Measurements from ENCODE around the gene ANKRD44.
"Not testable (repeated sequence)": the region's sequence is repeated elsewhere in the genome, so short reads cannot be mapped to it uniquely, and the experiment has no call there.

Gene ANKRD44

DNA sequence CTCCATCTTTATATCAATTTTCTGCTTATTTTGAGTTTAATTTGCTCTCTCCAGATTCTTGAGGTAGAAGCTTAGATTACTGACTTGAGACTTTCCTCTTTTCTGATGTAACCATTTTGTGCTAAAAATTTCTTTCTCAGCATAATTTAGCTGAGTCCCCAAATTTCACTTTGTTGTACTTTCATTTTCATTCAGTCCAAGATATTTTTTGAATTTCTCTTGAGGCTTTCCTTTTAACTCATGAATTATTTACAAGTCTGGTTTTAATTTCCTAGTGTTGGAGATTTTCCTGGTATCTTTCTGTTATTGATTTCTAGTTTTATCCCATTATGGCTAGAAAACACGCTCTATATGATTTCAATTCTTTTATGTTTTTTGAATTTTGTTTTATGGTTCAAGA, 239.4 kb downstream of the ANKRD44 start:
- DNase-seq, result no peak

DNA sequence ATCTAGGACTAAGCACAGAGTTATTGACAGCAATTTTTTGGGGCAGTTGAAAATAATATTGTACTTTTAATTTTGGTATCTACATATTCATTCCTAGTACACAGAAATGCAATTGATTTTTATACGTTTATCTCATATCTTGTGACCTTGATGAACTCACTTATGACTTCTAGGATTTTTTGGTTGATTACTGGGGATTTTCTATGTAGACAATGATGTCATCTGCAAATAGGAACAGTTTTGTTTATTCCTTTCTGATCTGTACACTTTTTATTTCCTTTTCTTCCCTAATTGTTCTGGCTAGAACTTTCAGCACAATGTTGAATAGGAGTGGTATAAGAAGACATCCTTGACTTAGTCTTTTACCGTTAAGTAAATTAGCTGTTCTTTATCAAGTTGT, 240.6 kb downstream of the ANKRD44 start:
- no peak for DNase-seq

DNA sequence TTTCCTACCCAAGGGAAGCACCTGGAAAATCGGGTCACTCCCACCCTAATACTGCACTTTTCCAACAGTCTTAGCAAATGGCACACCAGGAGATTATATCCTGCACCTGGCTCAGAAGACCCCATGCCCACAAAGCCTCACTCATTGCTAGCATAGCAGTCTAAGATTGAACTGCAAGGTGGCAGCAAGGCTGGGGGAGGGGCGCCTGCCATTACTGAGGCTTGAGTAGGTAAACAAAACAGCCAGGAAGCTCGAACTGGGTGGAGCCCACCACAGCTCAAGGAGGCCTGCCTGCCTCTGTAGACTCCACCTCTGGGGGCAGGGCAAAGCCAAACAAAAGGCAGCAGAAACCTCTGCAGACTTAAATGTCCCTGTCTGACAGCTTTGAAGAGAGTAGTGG, 248.0 kb downstream of the ANKRD44 start:
- DNase-seq, result not testable (repeated sequence)

DNA sequence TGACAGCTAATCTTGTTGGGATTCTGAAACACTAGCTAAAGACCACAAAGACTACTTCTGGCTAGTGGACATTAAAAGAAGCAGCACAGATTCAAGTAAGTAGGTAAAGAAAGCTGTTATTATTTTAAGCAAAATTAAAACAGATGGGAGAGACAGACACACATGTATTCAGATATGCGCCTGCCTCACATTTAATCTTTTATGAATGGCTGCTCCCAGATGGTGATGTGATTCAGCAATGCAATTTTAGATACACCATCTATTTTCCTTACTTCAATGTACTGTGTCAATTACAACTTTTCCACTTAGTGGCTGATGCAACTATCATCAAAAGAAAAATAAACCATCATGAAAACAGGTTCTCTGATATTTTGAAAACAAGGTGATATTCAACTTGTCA, 251.1 kb downstream of the ANKRD44 start:
- DNase-seq, result no peak

DNA sequence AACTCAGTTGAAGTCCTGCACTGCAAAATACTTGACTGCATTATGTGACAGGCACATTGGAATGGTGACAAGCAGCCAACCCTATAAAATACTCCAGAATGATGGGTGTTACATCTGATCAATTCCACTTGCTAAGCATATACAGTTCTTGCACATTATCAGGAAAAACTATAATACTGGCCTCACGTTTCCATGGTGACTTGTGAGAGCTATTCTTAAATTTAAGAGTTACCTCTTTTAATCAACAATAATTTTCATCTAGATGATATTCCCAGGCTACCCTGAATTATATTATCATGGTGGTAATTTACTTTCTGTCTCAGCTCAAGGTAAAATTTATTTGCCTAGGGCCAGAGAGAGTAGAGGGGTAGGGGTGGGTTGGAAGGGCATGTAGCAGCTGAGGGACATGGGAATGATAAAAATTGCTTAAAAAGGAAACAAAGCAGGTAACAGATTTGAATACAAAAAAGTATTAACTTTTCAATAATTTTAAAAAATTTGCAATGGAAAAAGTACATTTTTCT, 251.7 kb downstream of the ANKRD44 start:
- no peak for DNase-seq

DNA sequence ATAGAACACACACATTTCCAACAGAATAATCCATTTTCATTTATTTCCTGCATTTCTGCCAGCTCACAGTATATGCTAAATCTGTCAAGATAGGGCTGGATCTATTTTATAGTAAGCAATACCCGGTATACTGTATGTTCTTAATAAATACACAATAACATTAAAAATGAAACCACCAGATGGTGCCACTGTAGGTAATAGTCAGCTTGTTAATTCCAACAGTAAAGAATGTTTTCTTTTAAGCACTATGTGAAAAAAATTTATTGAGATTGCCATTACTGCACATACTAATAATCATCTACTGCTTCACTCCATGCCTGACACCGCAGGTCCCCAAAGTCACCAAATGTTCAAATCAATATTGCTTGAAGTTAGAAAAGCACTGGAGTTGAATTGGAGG, 252.6 kb downstream of the ANKRD44 start:
- DNase-seq, result no peak

DNA sequence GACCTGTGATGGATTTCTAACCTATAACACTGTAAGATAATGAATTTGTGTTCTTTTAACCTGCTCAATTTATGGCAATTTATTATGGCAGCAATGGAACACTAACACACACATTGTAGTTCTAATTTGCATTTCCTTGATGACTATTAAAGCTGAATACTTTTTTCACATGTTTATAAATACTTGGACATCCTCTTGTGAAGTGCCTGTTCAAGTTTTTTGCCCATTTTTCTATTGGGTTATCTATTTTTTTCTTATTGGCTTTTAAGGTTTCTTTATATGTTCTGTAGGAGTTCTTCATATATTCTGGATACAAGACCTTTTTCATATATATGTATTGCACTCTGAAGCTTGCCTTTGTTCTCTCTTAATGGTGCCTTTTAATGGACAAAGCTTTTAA, 255.5 kb downstream of the ANKRD44 start:
- DNase-seq, result no peak

DNA sequence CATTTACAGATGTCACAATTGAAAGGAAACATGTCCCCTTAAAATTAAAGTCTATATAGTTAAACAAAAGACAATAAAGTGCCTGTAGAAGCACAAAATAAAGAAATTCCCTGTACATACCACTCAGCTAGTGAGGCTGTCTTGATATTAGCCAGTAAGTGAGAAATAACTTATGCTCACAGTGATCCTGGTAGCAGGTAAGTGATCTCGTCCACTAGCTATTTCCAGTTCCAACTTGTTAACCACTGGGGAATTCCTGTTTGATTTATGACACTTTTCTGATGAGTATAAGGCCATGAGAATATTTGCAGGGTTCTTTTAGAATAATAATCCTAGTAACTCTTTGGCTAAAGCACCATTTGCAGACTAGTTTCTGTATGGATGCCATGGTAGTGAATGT, 256.1 kb downstream of the ANKRD44 start:
- no peak for DNase-seq

DNA sequence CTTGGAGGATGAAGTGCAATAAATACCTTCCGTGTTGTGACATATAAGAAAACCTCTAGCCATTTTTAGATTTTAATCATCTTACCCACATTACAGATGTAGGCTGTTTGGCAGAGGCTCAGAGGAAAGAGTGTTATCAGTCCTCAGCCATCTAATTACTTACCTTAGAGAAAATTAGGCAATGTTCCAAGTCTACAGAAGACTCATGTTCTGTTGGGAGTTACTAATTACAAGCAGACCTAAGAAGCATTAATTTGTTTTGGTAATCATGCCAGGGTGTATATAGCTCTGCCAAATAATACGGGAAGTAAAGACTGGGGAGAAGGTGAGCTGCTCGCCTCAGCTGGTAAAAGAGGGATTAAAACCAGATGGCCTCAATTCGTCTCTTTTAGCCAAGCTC, 258.2 kb downstream of the ANKRD44 start:
- DNase-seq, result no peak

DNA sequence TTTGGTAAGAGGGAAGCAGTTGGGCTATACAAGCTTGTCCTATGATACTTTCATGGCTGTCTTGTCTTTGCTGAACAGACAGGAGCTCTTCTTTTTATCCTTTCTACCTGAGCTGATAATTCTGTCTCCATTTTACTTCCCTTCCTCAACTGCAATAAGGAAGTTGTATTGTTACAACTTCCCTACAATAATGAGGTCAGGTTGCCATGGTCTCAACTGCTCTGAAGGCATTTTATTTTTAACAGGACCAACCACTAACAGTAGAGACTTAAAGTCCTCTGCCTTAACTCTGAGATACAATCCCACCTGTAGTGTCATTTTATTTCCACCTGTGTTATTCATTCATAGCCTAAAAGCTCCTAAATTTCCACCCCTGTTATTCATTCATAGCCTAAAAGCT, 265.5 kb downstream of the ANKRD44 start:
- DNase-seq, result no peak

DNA sequence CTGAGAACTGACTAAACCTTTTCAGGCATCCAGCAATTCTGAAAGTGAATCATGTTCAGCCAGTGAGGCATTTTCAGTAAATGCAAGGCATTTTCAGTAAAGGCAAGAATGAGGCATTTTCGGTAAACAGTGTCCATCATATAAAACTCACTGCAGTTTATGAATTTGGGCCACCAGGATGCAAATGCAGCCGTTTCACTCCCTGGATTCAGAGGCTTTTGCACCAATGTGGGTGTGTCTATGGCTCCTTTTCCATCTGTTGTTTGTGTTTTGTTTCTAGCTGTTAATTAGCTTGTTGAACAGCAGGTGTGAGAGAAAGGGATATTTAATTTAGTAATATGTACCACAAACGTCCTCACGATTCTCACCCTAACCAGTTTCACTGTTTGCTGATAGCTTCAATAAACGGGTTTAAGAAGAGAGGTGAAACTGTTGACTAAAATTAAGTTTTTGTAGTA, 267.8 kb downstream of the ANKRD44 start:
- no peak for DNase-seq

DNA sequence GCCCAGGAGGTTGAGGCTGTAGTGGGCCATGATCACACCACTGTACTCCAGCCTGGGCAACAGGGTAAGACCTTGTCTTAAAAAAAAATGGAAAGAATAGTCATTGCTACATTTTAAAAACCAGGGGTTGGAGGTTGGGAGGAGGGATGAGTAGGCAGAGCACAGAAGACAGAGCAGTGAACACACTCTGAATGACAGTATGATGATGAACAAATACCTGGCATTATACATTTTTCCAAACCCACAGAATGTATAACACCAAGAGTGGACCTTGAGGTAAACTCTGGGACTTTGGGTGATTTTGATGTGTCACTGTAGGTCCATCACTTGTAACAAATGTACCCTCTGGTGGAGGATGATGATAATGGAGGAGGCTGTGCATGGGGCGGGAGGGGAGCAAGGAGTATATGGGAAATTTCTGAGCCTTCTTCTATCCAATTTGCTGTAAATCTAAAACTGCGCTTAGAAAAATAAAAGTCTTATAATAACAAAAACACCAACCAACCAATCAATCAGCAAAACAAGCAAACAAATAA, 272.6 kb downstream of the ANKRD44 start:
- DNase-seq, result no peak

DNA sequence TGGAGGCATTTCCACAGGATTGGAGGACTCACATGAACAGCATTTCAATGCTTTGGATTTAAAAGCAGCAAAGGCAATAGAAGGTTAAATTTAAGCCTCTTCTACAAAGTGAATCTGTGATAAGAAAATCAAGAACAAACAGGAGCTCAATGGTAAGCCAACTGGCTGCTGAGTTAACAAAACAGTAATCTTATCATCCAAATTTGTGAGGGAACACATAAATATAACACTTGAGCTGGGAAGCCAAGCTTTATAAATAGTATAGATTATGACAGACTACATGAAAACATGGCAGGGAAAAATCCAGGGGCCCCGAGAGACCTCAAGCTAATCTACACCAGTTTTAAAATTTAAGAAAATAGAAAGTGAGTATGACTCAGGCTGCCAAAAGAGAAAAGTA, 275.6 kb downstream of the ANKRD44 start:
- no peak for DNase-seq

DNA sequence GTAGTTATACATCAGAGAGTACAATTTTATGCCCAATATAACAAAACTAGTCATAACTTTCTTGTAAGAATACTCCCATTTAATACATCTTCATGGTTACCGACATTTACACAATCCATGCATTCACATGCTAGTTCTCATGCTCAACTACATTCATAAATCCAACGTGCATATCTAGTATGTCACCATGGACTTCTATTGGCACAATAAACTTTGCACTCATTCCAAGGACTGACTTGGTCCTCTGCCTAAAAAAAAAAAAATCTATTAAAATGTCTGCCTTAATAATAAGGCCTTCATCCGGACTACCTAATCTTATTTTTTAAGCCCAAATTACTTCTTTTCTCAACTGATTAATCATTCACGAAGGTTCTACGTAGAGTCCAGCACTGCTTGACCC, 276.3 kb downstream of the ANKRD44 start:
- no peak for DNase-seq

DNA sequence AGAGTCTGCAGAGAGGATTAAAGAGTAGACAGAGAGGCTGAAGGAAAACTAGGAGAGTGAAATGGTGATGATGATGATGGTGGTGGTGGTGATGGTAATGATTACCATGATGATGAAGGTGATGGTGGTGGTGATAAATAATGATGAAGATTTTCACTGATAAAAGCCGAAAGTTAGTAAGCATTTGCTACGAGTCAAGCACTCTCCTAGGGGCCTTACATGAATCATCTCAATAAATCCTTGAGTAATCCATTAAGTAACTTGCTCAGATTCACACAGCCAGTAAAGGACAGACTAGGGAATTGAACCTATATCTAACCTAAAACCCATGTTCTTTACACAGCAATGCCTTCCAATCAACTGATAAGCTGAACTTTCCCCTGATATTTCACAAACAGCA, 277.4 kb downstream of the ANKRD44 start:
- DNase-seq, result no peak

DNA sequence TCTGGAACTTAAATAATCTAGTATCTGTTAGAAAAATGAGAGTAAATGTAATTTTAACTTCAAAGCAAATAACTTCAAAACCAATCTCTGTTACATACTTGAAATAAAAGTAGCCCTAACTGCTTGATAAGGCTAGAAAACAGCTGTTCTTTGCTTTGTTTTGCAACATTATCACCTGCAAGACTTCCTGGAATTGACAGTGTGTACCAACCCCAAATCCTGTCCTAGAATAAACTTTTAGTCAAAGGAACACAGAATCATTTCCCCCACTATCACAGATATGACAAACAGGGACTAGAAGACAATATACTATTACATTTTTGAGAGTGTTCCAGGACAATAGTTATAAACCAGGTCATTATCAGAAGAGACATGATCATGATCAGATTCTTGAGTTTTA, 278.8 kb downstream of the ANKRD44 start:
- DNase-seq, result no peak

DNA sequence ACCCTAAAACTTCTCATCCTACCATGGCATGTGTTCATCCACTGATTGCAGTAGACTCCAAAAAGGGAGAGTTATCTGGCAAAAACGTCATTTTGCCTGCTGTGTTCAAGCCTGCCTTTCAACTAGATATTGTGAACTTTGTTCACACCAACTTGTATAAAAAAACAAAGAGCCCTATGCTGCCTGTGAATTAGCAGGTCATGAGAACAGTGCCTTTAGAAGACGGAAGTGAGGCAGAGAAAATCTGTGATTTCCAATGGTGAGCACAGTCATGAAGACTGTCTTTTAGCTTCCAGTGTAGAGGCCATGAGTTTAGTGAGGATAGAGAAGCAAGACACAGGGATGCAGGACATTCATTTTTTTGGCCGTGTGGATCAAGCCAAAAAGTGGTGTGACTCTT, 280.5 kb downstream of the ANKRD44 start:
- DNase-seq, result no peak

DNA sequence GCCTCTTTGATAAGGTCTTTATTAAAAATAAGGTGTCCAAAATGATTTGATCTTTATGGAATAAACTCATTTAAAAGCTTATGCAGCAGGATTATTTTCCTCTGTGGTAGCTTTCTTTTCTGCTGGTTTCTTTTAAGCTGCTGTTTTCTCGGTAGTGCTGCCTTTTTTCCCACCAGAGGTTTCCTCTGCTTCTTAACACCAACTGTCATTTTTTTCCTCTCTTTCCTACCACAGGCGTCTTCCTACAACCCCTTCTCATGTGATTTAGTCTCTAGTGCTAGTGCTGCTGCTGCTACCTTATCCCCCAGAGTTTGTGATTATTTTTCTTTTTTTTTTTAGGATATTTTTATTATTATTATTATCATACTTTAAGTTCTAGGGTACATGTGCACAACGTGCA, 281.9 kb downstream of the ANKRD44 start:
- DNase-seq, result no peak

DNA sequence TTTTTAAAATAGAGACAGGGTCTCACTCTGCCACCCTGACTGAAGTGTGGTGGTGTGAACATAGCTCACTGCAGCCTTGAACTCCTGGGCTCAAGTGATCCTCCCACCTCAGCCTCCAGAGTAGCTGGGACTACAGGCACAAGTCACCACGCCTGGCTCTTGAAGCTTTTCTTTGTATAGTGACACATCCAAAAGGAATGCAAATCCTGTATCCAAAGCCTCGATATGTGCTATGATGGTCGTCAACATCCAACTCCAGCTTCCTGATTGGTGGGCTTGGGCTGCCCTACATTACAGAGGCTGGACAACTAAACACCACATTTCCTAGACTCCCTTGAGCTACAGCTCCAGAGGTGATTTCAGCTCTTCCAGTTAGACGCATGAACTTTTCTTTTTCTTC, 282.4 kb downstream of the ANKRD44 start:
- no peak for DNase-seq

DNA sequence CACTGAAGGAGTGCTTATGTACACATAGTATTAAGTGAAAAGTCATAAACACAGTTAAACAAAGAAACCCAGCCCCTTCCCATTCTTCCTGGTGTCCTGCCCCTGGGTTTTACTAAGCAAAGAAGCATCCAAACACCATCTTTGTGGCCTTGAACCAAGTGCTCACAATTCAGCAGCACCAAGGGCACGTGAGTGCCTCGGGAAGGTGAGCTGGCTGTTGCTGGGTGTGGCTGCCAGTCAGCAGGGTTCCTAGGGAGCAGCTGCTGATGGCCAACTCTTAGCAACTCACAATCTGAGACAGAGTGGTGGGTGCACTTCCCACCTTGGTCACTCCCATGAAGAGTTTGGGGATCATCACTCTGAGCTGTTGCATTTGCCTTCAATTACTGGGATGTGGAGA, 286.4 kb downstream of the ANKRD44 start:
- no peak for DNase-seq

DNA sequence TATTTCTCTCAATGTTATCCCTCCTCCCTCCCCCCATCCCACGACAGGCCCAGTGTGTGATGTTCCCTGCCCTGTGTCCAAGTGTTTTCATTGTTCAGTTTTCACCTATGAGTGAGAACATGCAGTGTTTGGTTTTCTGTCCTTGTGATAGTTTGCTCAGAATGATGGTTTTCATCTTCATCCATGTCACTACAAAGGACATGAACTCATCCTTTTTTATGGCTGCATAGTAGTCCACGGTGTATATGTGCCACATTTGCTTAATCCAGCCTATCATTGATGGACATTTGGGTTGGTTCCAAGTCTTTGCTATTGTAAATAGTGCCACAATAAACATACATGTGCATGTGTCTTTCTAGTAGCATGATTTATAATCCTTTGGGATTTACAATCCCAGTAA, 289.7 kb downstream of the ANKRD44 start:
- not testable (repeated sequence) for DNase-seq

DNA sequence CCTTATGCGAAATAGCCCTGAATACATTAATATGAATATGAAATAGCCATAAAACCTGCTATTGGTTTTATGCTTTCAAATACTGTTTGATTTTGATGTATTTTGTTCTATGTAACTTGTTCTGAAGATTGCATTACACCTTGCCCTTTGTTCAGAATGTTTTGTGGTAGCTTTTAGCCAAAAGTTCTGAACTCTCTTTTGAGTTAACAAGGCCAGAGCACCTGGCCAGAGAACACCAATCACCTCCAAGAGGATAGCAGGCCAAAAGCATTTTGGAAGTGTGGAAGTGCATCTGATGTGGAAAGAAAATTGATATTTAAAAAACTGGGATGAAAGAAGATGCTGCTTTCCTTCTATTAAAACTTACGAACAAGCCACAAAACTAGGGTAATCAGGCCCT, 297.5 kb downstream of the ANKRD44 start:
- DNase-seq, result no peak

DNA sequence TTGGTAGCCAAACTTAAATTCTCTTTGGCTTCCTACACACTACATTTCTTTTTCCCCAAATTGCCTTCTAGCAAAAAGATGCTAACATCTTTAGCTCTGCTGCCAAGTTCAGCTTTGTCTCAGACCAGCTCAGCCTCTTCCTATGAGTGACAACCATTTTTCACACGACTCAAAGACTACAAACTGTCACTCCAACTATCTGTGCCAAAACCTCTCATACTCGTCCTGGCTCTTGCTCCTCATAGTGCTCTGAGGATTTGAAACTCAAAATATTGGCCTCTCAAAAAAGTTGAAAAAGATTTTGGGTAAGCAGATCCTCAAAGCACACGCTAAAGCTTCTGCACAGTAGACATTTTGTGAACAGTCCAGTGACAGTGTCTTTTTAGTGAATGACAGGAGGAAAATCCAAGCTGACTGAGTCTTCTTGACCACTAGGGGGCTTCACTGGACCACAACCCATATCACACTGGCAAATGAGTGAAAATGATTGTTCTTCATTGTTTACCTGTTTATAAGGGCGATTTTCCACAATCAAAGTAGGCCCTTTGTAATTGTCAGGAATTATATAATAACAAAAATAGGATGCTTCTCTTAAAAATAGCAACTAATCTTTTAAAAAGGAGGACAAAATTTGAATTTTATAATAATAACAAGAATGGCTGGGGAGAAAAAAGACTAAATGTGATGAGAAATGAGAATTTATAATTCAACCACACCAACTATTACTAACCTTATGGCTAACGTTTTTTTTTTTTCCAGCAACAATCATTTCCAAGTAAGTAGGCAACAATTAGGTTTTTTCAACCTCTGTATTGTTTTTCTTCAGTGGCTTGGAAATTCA, 298.6 kb downstream of the ANKRD44 start:
- no peak for DNase-seq

DNA sequence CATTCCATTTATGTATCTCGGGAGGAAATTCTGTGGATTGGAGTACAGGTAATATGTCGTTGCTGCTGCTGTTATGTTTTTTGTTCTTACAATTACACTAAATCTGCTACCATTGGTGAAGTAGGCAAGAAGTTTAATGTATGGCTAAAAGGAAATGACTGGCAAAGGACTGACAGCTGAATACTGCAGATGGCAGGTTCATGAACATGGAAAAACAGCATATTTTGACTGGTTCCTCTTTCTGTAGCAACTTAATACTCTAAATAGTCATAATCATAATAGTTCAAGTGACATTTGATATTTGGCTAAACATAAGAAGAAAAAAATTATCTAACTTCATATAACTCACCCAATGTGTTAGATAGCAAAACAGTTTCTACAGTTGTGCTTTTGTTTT, 299.6 kb downstream of the ANKRD44 start:
- DNase-seq, result no peak
